ENCODE results near the gene NPEPL1.

- TF ChIP-seq EZH2 (IDR thresholded peaks at IDR 0.05; ENCODE audit: insufficient read depth, poor library complexity, severe bottlenecking) (no peak), EZH2phosphoT487 (IDR thresholded peaks at IDR 0.05; ENCODE audit: insufficient read depth, low read depth) (no peak)
These were observed 7.7 kb downstream of the NPEPL1 start for GRCh38 chr20:58700121-58700821.
